Peyer's patch (tissue), 4 donors: ENCODE measurements around the gene PLAAT5. TPM values are rescaled to one million over a fixed set of nuclear protein-coding genes. Genes with fewer than 3 reads are reported as not detected.

Experiments used
- DNase-seq, 3 donors: peaks; one replicate each; pipeline ENCODE4 v3.0.0-alpha.2; 2017 to 2019
- H3K27ac ChIP-seq, 4 donors: fragments of 200-600 bp; sonication (generic); one replicate each; pipeline ENCODE4 v1.5.1; 2016 to 2019
- H3K27me3 ChIP-seq, 2 donors: fragments of 200-600 bp; sonication (generic); one replicate each; pipeline ENCODE4 v1.5.1; 2019
- H3K36me3 ChIP-seq, 3 donors: fragments of 200-600 bp; sonication (generic); one replicate each; pipeline ENCODE4 v1.5.1; 2016 to 2019
- H3K4me1 ChIP-seq, 4 donors: fragments of 200-600 bp; sonication (generic); one replicate each; pipeline ENCODE4 v1.5.1; 2016 to 2019
- H3K4me3 ChIP-seq, 4 donors: fragments of 200-600 bp; sonication (generic); 1 replicate in 3 of 4; 2 replicates in 1 of 4; pipeline ENCODE4 v1.5.1; 2016 to 2019; ENCODE audit warnings: mild to moderate bottlenecking in 1 of 4
- H3K9me3 ChIP-seq, 4 donors: fragments of 200-600 bp; sonication (generic); one replicate each; pipeline ENCODE4 v1.5.1; 2016 to 2019; ENCODE audit warnings: mild to moderate bottlenecking in 1 of 4
- POLR2A ChIP-seq, 2 donors: fragments of 450-650 bp; IDR thresholded peaks; one replicate each; pipeline ENCODE4 v1.5.1; 2017; ENCODE audit warnings: antibody characterized with exemption in 2 of 2, mild to moderate bottlenecking in 2 of 2, moderate library complexity in 2 of 2
- total RNA-seq, 4 donors: library from RNA; depleted of rRNA; stranded (reverse); fragments of >200 nt; gene quantifications; one replicate each; pipeline ENCODE4 v1.1.0, GENCODE V29; 2016
- TF ChIP-seq, protein P1 (sequence below), 6 experiments: fragments of 450-650 bp in 4 of 6; fragments of 200-600 bp in 2 of 6; sonication (generic) in 1 of 6; IDR thresholded peaks; one replicate each; pipeline ENCODE4 v1.5.1; 2017 to 2019; ENCODE audit warnings: antibody characterized with exemption in 6 of 6, mild to moderate bottlenecking in 3 of 6, moderate library complexity in 1 of 6

PLAAT5 gene
- total RNA-seq, 4 donors from 2014 or later, result 0.67 to 3.3 TPM; not detected in 2

DNA sequence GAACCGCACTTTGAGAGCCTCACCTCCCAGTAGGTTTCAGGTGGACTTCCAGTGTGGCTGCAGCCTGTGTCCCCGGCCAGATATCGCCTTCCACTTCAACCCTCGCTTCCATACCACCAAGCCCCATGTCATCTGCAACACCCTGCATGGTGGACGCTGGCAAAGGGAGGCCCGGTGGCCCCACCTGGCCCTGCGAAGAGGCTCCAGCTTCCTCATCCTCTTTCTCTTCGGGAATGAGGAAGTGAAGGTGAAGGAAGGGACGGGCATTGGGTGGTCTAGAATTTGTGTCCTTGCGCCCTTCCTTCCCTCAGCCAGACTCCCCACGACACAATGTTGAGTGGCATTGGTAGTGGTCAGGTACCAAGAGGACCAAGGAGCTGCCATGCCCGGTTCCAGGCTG is 17.8 kb upstream of the PLAAT5 start:
- no peaks in the 10 kb centered on the region for H3K27me3 ChIP-seq
- no peak overlapping the region for H3K4me3 ChIP-seq
- TF ChIP-seq POLR2A (IDR thresholded peaks at IDR 0.05), result no peak
- TF ChIP-seq, protein P1, sequence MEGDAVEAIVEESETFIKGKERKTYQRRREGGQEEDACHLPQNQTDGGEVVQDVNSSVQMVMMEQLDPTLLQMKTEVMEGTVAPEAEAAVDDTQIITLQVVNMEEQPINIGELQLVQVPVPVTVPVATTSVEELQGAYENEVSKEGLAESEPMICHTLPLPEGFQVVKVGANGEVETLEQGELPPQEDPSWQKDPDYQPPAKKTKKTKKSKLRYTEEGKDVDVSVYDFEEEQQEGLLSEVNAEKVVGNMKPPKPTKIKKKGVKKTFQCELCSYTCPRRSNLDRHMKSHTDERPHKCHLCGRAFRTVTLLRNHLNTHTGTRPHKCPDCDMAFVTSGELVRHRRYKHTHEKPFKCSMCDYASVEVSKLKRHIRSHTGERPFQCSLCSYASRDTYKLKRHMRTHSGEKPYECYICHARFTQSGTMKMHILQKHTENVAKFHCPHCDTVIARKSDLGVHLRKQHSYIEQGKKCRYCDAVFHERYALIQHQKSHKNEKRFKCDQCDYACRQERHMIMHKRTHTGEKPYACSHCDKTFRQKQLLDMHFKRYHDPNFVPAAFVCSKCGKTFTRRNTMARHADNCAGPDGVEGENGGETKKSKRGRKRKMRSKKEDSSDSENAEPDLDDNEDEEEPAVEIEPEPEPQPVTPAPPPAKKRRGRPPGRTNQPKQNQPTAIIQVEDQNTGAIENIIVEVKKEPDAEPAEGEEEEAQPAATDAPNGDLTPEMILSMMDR (IDR thresholded peaks at IDR 0.05), result no peak
- no peaks in the 10 kb centered on the region for H3K9me3 ChIP-seq
- no peaks in the 10 kb centered on the region for H3K4me1 ChIP-seq
- DNase-seq, result no peak
- no peak overlapping the region for H3K27ac ChIP-seq
- no peaks in the 10 kb centered on the region for H3K36me3 ChIP-seq

DNA sequence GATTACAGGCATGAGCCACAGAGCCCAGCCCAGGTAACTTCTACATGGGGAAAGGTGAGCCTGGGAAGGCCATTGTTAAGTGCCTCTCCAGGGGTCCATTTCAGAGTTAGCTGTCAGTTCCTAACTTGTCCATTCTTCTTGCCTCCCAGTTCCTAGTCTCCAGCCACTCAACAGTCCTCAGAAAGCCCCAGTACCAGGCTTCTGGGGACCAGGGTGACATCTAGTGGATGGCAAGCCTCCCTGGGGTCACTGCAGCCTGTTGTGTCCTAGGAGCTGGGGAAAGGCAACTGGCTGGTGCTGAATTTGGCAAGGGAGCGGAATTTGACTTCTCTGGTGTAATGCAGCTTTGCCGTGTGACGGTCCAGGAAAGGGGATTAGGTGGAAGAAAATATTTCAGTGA is 17.0 kb upstream of the PLAAT5 start:
- Histone ChIP-seq H3K4me3 (no peak overlapping the region), H3K36me3 (no peaks in the 10 kb centered on the region), H3K27me3 (no peaks in the 10 kb centered on the region), H3K27ac (no peak overlapping the region), H3K4me1 (no peaks in the 10 kb centered on the region), H3K9me3 (no peaks in the 10 kb centered on the region)
- TF ChIP-seq, protein P1 (IDR thresholded peaks at IDR 0.05), result peak in 4 of 6 experiments; percentile 14 to 35 (median 20)
- no peak for TF ChIP-seq POLR2A (IDR thresholded peaks at IDR 0.05)
- peak in 1 of 3 donors; percentile 63 for DNase-seq

DNA sequence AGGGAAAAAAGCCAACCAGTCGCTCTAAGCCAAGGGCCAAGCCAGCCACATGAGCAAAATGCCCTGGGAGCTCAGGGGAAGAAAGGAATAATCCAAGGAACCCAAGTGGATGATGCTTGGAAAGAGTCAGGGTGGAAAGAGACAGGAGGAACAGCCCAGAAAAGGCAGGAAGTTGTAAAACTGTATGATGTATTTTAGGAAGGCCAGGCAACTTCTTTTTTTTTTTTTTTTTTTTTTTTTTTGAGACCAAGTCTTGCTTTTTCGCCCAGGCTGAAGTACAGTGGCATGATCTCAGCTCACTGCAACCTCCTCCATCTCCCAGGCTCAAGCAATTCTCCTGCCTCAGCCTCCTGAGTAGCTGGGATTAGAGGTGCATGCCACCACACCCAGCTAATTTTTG is 16.5 kb upstream of the PLAAT5 start:
- Histone ChIP-seq H3K36me3 (no peaks in the 10 kb centered on the region), H3K4me1 (no peaks in the 10 kb centered on the region), H3K27me3 (no peaks in the 10 kb centered on the region), H3K4me3 (no peak overlapping the region), H3K27ac (no peak overlapping the region), H3K9me3 (no peaks in the 10 kb centered on the region)
- no peak for DNase-seq
- TF ChIP-seq, protein P1 (IDR thresholded peaks at IDR 0.05), result no peak
- TF ChIP-seq POLR2A (IDR thresholded peaks at IDR 0.05), result no peak

DNA sequence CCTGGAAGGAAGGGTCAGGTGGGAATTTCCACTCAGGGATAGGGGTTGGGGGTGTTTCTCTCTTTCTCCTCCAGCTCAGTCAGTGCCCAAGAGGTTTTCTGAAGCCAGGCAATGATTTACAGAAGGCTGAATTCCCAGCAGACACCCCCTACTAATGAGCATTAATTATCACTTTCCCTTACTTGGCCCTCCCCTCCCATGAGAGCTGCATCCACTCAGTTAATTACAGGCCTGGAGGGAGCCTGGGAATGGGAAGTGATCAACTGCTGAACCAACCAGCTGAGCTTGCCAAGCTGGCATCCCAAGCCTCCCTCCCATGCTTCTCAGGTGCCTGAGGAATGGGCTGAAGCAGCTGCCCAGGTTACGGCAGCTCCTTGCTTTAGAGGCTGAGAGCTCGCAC is 15.9 kb upstream of the PLAAT5 start:
- Histone ChIP-seq H3K4me3 (no peak overlapping the region), H3K4me1 (no peaks in the 10 kb centered on the region), H3K9me3 (no peaks in the 10 kb centered on the region), H3K27me3 (no peaks in the 10 kb centered on the region), H3K36me3 (no peaks in the 10 kb centered on the region), H3K27ac (no peak overlapping the region)
- no peak for DNase-seq
- TF ChIP-seq, protein P1 (IDR thresholded peaks at IDR 0.05), result no peak
- no peak for TF ChIP-seq POLR2A (IDR thresholded peaks at IDR 0.05)

DNA sequence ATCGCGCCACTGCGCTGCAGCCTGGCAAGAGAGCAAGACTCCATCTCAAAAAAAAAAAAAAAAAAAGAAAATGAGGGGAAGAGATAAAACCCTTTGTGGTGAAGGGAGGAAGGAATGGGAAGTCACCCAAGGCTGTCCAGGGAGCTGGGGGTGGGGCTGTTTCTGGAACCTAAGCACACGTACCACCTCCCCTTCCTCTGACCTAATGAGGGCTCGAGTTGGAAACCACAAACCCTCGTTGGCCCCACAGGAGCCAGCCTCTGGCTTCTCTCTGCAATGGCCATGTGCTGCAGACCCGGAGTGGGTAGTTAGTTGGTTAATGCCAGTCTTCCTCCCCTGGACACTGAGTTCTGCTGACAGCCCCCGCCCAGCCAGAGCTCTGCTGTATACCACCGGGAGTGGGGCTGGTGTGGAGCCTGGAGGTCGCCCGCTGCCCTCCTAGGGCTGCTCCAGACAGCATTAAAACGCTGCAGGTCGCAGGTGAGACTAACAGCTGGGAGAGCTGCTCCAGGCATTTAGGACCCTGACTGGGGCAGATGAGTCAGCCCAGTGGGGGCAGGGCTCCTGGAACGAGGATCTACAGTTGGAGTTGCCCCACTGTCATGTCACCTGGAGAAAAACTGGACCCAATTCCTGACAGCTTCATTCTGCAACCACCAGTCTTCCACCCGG is 15.0 kb upstream of the PLAAT5 start, which contains the start of gene LGALS12:
Gene LGALS12 (plus strand): TSS at position 228 of the 672 bp plus-strand sequence. CDS start 375 bp downstream, at position 603.
- DNase-seq, result no peak
- no peak for TF ChIP-seq POLR2A (IDR thresholded peaks at IDR 0.05)
- TF ChIP-seq, protein P1 (IDR thresholded peaks at IDR 0.05), result no peak
- H3K36me3 ChIP-seq, result no peaks in the 10 kb centered on the region
- no peaks in the 10 kb centered on the region for H3K4me1 ChIP-seq
- no peak within 1 kb of the TSS for H3K4me3 ChIP-seq
- H3K27ac ChIP-seq, result no peak within 1 kb of the TSS
- H3K9me3 ChIP-seq, result no peaks in the 10 kb centered on the region
- no peaks in the 10 kb centered on the region for H3K27me3 ChIP-seq
